HG02571 (cell line): ENCODE results near the gene SELENOK.
"Not testable (repeated sequence)": the region's sequence is repeated elsewhere in the genome, so short reads cannot be mapped to it uniquely, and the experiment has no call there.

Source experiments
- ATAC-seq: cut with Tn5 transposase; IDR thresholded peaks from one replicate; pipeline ENCODE4 v1.9.1; 2021; ENCODE audit warnings: mild to moderate bottlenecking, moderate library complexity; ENCODE audit not compliant: unreplicated experiment

SELENOK gene

DNA sequence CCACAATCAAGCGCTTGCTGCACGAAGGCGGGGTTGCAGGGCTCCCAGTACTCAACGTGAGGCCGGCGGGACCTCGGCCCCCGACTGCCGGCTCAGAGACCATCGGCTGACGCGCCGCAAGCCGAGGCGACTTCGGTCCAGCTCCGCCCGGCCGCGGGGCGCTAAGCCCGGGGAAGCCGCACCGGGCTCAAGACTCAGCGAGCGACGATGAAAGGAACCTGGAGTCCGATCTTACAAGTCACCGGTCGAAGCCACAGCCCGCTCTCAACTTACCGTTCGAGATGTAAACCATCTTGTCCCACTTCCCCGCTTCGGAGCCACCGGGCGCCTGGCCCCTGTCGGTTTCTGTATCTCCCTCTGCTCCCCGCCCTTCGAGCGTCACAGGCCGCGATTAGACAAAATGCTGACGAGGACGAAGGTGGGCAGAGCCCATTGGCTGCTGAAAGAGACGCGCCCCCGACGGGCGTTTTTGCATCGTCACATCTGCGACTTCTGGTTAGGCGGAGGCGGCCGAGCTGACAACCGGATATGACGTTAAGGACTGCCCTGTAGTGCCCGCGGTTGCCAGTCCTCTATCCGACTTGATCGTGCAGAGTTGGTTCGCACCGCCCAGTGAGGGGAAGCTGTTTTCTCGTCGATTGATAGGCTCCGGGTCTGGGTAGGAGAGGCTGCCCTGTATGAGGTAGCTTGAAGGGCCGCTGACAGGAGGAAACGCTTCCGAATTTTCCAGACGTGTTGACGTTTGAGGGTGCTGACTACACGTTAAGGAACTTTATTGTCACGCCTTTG is at the start of gene SELENOK:
TSS of gene SELENOK (minus strand) at position 363 of the 789 bp plus-strand sequence.
- ATAC-seq = peak; percentile 95

DNA sequence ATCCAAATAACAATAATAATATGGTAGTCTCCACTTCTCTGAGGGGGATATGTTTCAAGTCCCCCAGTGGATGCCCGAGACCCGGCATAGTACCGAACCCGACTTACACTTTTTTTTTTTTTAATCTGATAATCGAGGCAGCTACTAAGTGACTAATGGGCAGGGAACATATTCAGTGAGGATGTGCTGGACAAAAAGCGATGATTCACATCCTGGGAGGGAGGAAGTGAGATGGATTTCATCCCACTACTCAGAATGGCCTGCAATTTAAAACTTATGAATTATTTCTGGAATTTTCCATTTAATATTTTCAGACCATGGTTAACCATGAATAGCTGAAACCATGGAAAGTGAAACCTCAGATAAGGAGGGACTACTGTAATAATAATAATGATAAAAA is 49.5 kb upstream of the SELENOK start:
- no peak for ATAC-seq

DNA sequence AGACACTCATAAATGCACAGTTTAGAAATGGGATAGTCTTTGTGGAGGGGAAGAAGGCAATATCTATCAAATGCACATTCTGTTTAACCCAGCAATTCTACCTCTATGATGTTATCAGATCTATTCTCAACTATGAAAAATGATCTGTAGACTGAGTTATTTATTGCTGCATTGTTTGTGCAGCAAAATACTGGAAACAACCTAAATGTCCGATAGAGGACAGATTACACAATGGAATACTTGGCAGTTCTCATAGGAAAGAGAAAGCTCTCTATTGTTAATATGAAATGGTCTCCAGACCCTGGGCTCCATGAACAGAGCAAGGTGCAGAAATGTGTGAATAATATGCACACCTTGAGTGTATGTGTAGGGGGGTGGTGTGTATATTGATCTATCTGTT is 49.0 kb upstream of the SELENOK start:
- no peak for ATAC-seq

DNA sequence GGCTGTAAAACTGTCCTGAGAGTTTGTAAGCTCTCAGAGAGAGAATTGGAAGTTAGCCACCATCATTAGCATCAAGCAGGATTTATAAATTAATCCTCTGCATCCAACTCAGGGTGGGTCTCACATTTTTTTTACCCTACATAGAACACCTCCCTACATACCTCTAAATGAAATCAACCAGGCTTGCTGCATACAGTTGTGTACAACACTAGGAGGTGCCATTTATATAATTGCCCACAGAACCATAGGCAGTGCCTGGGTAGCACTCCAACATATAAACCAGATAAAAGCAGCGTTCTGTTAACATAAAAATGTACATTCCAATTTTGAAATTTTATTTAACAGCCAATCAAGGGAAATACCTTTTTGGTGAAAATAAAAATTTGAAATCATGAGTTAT is 48.2 kb upstream of the SELENOK start:
- no peak for ATAC-seq

DNA sequence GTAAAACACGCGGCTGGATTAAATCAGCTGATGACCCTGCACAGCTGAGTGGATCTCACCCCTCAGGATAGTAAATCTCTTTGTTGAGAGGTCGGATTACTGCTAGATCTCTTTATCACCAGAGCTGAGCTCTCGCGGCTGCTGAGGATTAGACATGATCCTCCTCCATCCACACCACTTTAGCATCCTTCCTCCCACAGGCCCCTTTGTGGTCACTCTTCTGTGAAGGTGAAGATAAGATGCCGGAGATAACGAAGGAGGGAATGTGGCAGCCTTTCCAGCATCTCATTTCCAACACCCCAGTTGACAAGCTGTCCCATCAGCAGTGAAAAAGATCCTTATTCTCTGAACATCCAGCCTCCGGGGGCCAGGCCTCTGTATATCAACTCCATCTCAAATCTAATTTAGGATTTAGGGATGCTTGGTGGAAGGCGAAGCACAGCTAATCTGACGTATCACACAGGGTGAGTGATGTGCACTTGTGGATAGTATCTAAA is 47.5 kb upstream of the SELENOK start:
- no peak for ATAC-seq

DNA sequence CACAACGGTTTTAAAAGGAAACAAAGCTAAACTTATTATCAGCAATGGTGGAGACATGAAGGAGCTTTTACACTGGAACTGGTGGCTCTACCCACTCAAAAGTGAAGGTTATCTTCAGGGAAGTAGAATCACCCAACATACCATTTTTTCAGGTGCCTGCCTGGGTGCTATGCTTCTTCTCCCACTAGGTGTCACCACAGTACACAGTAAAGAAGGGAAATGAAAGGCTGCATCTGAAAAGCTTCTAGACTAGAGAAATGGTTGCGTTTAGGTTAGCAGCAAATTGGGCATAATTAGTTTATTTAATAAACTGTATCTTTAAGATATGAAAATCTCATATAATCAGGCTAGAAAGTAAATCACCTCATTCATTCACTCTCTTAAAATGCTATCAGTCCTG is 47.0 kb upstream of the SELENOK start:
- ATAC-seq = no peak

DNA sequence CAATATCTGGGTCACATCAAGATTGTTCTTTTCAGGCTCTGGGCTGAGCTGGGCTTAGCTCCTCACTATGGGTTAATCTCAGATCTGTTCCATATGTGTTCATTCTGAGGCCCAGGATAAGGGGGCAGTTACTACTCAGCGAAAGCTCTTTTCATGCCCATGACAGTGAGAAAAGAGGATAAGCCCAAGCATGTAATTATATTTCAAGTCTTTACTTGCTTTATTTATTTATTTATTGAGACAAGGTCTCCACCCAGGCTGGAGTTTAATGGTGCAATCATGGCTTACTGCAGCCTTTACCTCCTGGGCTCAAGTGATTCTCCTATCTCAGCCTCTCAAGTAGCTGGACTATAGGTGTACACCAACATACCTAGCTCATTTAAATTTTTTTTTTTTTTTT is 44.7 kb upstream of the SELENOK start:
- ATAC-seq = no peak

DNA sequence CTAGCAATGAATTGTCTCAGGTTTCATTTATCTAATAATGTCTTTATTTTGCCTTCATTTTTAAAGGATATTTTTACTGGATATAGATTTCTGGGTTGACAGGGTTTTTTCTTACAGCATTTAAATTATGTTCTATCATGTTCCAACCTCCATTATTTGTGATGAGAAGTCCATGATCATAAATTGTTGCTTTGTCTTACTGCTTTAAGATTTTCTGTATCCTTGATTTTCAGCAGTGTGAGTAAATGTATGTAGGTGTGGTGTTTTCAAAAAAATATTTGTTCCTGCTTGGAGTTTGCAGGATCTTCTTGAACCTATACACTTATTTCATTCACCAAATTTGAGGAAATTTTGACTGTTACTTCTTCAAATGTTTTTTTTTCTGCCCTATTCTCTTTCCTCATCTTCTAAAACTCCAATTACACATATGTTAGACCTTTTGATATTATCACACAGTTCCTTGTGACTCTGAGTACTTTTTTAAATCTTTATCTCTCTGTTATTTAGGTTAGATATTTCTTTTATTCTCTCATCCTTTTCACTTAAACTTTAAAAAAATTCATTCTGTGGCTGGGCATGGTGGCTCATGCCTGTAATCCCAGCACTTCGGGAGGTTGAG is 43.7 kb upstream of the SELENOK start:
- no peak for ATAC-seq

DNA sequence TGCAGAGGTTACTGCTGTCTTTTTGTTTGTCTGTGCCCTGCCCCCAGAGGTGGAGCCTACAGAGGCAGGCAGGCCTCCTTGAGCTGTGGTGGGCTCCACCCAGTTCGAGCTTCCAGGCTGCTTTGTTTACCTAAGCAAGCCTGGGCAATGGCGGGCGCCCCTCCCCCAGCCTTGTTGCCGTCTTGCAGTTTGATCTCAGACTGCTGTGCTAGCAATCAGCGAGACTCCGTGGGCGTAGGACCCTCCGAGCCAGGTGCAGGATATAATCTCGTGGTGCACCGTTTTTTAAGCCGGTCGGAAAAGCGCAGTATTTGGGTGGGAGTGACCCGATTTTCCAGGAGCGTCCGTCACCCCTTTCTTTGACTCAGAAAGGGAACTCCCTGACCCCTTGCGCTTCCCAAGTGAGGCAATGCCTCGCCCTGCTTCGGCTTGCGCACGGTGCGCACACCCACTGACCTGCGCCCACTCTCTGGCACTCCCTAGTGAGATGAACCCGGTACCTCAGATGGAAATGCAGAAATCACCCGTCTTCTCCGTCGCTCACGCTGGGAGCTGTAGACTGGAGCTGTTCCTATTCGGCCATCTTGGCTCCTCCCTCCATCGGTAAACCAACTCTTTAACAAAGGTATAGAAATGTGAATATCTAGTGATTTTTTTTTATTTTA is 35.7 kb upstream of the SELENOK start:
- not testable (repeated sequence) for ATAC-seq

DNA sequence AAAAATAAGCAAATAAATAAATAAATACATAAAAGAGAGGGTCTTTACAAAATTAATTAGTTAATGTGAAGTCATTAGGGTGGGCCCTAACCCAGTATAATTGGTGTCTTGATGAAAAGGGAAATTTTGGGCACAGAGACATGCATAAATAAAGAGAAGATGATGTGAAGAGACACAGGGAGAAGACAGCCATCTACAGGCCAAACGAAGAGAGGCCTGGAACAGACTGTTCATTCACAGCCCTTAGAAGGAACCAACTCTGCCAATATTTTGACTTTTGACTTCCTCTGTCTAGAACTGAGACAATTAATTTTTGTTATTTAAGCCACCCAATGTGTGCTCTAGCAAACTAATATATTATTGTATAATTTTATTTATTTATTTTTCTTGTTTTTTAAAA is 29.6 kb upstream of the SELENOK start:
- no peak for ATAC-seq

DNA sequence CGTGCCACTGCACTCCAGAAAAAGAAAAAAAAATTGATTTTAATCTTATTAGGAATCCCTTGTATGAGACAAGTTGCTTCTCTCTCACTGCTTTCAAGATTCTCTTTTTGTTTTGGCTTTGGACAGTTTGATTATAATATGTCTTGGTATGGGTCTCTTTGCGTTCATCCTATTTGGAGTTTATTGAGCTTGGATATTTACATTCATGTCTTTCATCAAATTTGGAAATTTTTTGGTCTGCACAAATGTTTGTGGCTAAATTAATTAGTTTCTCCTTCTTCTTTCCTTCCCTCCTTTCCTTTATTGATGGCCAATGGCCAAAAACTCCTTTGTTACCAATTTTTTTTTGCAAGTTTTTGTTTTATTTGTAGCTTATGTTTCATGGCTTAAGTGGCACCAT is 28.1 kb upstream of the SELENOK start:
- no peak for ATAC-seq

DNA sequence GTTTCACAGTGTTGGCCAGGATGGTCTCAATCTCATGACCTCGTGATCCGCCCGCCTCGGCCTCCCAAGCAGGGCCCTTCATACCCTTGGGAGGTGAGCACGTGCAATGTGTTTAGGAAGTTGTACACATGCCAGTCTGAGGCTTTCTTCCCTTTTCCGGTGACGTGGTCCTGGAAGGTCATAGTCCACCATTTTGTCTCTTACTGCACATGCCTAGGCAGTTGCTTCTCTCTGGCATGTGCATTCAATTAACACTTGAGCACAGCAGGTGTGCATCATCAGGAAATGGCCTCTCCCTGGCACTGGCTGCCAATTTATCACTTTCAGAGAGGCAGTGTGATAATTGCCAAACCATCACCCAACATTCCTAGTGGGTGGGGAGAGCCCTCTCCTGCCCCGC is 21.7 kb upstream of the SELENOK start:
- no peak for ATAC-seq

DNA sequence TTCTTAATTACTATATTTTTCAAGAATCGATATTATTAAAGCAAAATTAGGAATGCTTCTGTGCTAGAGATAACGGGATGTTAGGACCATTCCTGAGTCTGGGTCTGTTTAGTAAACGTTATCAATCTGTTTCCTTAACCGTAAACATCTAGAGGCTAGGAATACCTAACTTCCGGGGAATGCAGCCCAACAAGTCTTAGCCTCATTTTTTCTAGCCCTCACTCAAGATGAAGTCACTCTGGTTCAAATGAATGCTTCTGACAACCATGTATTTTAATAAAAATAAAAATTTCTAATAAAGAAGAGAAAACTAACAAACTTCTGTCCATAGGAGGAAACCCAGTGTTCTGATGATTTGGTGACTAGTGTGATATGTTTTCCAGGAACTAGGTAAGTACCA is 11.1 kb upstream of the SELENOK start:
- ATAC-seq = no peak

DNA sequence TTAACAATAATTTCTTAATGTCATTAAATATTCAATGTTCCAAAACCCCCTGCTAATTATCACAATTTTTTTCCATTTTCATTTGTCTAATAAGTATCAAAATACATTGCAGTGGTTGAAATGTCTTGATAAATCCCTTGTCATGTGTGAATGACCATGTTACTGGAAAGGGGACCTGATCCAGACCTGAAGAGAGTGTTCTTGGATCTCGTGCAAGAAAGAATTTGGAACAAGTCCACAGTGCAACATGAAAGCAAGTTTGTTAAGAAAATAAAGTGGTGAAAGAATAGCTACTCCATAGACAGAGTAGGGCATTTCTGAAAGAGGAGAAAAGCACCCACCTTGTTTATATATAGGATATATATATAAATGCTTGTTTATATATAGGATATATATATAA is 10.4 kb upstream of the SELENOK start:
- ATAC-seq = no peak

DNA sequence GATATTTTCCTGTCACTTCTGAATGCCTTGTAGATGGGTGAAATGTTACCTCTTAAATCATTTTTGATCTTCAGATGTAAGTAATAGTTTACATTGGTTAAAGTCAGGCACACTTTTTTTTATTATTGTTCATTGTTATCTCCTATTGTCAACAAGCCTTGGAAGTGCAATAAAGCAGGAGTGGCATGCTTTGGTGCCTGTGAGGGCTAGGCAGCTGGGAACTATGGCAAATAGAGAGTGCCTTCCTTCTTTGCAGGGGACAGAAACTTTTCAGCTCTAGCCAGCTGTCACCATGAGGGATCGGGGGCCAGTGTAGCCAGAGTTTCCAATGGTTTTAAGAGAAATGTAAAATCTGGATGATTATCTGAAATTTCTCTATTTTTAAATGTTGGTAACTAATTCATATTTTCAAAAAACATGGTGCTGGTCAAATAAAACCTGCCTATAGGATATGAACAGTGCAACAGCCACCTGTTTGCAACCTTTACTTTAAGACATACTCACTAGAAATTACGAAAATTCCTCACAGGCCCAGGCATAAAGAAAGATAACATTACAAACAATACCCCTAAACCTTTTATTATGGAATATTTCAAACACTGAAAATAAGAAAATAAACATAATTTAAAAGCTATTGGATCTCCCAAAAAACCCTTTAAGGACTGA is 9.1 kb upstream of the SELENOK start:
- no peak for ATAC-seq

DNA sequence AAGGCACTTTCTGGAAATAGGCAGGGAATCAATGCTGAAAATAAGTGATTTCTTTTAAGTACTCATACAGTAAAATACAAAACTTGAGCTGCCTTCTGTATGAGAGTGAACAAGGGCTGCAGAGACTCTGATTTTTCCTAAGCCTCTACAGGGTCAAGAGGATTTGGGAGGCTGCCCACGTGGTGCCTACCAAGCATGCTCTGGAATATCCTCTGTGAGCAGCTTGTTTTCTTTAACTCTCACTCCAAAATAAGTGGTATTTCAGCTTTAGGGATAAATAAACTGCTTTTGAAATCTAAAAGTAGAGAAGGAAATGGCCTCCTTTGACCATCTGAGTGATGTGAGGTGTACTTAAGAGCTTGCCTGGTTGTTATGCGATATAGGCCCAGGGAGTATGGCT is 8.1 kb upstream of the SELENOK start:
- ATAC-seq = no peak

DNA sequence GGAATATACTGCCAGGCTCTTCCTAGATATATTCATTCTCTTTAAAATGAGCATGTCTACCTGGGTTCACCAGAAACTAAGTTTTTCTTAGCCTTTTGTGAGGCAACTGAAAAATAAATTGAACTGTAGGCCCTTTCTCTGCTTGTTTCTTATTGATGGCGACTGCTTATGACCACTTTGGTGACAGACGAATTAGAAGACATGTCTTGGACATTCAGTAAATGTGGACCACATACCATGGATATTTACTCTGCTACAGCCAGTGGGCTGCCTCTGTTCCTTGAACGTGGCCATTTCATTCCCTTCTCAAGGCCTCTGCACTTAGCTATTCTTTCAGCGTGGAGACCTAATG is 603 bp upstream of the SELENOK start:
- ATAC-seq = no peak

DNA sequence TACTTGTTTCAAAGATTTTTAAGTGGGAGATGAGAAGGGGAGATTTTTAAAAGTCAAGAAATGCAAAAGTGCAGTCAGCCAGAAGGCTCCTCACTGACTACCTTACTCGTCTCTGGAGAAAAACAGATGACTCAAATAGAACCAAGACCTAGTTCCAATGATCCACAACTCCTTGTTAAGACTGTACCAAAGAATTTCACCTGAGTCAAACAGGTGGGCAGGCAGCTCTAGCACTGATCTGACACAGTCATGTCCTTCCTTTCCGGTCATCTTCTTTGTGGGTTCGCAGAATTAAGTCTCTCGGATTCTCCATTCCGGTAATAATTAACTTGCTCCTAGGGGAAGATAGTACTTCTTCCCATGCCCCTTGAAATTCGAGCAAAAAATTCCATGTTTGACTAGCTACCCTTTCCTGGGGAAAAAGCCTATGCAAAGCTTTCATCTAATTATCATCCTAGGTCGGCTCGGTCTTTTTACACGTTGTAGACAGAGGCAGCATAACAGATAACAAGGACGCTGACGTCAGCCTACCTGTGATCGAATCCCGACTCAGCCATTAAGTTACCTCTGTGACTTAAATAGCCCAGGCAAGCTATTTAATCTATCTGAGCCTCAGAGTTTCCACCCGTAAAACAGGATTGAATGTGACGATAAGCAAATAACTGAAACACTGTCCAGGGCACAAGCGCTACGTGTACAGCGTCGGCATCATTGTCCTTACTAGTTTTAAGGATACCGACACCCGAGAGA is 758 bp downstream of the SELENOK start:
- no peak for ATAC-seq

DNA sequence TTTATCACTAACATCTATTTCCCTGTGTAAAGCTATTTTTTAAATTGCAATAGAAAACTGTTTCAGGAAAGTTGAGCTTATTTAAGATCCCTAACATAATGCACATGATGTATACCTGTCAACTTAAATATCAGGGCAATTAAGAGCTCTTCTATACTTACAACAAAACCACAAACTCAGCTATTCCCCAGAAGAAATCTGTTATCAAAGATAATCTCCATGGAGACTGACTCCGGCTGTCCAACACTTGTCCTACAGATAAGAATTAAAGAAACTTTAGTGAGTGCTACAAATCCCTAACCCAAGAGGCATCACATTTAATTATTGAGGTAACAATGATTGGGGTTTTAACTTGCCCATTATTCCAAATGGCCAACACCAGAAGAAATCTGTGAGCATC is 3.4 kb downstream of the SELENOK start:
- no peak for ATAC-seq

DNA sequence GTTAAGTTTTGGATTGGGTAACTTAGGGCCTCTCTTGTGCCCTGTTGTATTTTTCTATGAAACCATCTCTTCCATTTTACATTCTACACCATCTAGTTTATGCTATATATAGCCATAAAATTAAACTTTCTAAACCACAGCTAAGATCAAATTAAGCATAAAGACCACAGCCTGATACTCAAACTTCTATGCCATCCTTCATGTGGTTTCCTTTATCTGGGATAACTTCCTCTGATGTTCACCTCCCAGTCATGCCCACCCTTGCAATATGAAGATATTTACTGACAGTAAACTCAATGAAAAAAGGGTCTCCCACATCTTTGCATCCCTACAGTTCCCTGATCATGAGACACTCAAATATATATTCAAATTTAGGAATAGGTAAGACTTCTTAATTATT is 4.2 kb downstream of the SELENOK start:
- no peak for ATAC-seq

DNA sequence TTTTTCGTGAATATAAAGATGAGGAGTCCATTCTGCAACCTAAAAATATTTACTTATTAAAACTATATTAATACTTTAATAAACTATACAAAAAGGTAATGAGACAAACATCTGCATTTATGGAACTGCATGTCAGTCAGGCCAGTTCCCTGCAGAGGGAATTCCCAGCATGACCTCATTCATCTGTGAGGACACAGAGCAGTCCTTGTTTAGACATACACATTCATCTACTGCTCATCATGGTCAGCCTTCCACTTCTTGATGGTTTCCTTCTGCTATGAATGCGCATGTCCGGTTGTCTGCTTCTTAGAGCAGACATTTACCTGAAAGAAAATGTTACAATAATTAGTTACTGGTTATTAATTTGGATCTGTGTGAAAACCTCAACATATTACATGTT is 6.4 kb downstream of the SELENOK start:
- no peak for ATAC-seq
